ENCODE results near the gene HM13. TPM values are rescaled to one million over a fixed set of nuclear protein-coding genes. Genes with fewer than 3 reads are reported as not detected.

The HM13 gene
- total and polyA plus RNA-seq, 11 donors = 22.3 to 119 (median 41.0) TPM

DNA sequence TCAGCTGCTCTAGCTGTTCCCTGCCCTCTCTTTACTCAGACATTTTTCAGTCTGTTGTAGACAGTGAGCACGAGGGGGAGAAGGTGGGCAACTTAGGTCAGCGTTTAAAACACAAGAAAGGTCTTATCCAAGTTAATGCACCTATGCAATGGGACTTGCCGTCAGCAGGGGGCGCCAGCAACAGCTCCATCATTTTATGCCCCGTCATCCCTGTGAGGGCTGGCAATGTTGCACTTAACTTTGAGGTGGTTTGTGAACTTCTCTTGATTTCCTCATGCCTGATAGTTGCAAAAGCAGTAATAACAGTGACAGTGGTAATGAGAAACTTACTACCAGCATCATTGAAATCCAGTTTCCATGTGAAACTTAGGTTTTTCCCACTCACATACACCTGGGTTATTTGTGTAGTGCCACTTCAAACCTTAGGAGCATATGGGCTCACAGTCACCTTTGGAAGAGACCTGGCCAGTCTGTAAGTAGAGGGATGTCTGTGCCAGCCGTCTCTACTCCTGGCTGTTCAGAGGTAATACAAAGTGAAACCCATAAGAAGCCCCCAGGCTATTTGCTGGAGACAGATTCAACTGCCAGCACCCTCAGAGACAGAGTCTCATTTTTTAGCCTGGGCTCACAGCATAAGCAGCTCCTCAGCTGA is 46.0 kb downstream of the HM13 start:
- intact Hi-C loops (cut with DNase I) = loop anchor here in 4 of 10 donors (2.0 to 10.0 kb wide), 5 partner anchors 53 to 175 kb away; partner anchors contain the start of genes BCL2L1 (in 2 of the 4) and TPX2 (in 1 of the 4)
- TF ChIP-seq POLR2A (IDR thresholded peaks at IDR 0.05) (no peak), CTCF (IDR thresholded peaks at IDR 0.05) (peak; percentile 63 to 91 (median 83))
- Histone ChIP-seq H3K9me3 (no peaks in the 10 kb centered on the region), H3K4me3 (no peak overlapping the region), H3K27ac (peak overlapping the region in 4 of 12 donors; percentile 9 to 37 (median 20)), H3K4me1 (peaks cover 0 to 19% (median 5%) of the 10 kb centered on the region in 12 donors), H3K36me3 (peaks cover 0 to 88% (median 55%) of the 10 kb centered on the region in 9 donors), H3K27me3 (no peaks in the 10 kb centered on the region)
- ATAC-seq (peak; percentile 5 to 31 (median 11)), DNase-seq (peak; percentile 54 to 85 (median 60))
- 24 to 26% (median 25%) methylated on average over 6 of the region's 6 CpGs for WGBS, 4 donors

DNA sequence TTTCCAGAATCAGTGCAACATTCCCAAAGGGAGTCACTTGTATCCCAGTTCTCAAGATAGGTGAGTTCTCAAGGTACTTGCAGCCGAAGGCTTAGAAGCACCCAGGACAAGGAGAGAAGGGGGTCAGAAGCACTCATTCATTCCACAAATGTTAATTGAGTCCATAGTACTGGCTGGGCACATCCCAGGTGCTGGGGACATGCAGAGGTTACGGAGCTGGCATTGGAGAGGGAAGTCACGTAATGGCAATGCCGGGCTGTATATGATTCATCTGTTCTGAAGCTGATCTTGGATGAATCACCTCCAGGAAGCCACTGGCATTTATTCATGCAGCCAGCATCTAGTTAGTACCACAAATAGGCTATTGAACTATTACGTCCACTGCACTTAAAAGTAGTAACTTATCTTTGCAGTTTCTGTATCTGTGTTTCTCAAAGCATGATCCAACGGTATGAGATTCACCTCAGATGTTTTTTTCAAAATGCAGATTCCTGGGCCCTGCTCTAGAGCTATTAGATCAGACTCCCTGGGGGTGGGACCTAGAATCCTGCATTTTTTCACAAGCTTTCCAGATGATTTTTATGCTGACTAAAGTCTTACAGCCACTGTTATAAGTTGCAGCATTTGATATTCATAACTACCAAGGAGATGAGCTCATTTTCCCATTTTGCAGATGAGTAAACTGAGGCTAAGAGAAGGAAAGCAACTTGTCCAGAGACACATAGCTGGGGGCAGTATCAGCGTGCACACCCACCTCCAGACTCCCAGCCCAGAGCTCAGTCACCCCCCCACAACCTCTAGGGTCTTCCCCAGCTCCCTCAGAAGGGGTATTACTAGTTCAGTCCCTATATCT is 46.7 kb downstream of the HM13 start:
- DNase-seq = no peak
- intact Hi-C loops (cut with DNase I) = loop anchor here in 4 of 10 donors (2.0 to 10.0 kb wide), 5 partner anchors 52 to 174 kb away; partner anchors contain the start of genes BCL2L1 (in 2 of the 4) and TPX2 (in 1 of the 4)
- Histone ChIP-seq H3K36me3 (peaks cover 0 to 89% (median 57%) of the 10 kb centered on the region in 9 donors), H3K9me3 (no peaks in the 10 kb centered on the region), H3K27ac (peak overlapping the region in 4 of 12 donors; percentile 9 to 37 (median 20)), H3K4me3 (no peak overlapping the region), H3K4me1 (peaks cover 0 to 19% (median 5%) of the 10 kb centered on the region in 12 donors), H3K27me3 (no peaks in the 10 kb centered on the region)
- TF ChIP-seq CTCF (IDR thresholded peaks at IDR 0.05) (no peak), POLR2A (IDR thresholded peaks at IDR 0.05) (no peak)
- 83 to 89% (median 87%) methylated on average over 7 of the region's 7 CpGs for WGBS, 4 donors
- ATAC-seq = peak in 2 of 4 donors; percentile 26 to 56

DNA sequence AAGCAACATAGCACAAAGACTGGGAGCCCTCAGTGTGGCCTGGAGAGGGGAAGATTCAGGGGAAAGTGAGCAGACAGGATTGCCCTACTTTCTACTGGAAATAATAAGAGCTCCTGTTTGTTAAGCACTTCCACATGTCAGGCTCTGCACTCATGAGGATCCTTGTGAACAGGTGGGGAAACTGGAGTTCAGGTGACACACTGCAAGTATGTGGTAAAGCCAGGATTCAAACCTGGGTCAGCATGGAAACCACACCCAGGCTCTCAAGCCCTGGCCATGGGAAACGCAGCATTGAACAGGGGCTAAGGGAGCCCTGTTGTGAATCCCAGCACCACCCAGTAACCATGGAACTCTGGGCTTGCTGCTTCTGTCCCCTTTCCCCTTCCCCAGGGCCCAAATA is 48.0 kb downstream of the HM13 start:
- H3K4me1 ChIP-seq = peaks cover 0 to 19% (median 5%) of the 10 kb centered on the region in 12 donors
- intact Hi-C loops (cut with DNase I) = loop anchor here in 9 of 10 donors (1.0 to 10.0 kb wide), 7 partner anchors 50 to 173 kb away; partner anchors contain the start of genes BCL2L1 (in 2 of the 9) and TPX2 (in 1 of the 9)
- H3K27ac ChIP-seq = no peak overlapping the region
- DNase-seq (no peak), ATAC-seq (no peak)
- TF ChIP-seq POLR2A (IDR thresholded peaks at IDR 0.05) = no peak
- TF ChIP-seq CTCF (IDR thresholded peaks at IDR 0.05) = no peak
- H3K36me3 ChIP-seq = peaks cover 0 to 96% (median 56%) of the 10 kb centered on the region in 9 donors
- WGBS, 4 donors = 50 to 80% (median 65%) methylated on average over 1 of the region's 1 CpG
- no peak overlapping the region for H3K4me3 ChIP-seq
- no peaks in the 10 kb centered on the region for H3K9me3 ChIP-seq
- no peaks in the 10 kb centered on the region for H3K27me3 ChIP-seq
